HG03066 (cell line): ENCODE measurements around the gene FABP1.

Experiments used
- ATAC-seq: cut with Tn5 transposase; IDR thresholded peaks from one replicate; pipeline ENCODE4 v1.9.1; 2021; ENCODE audit warnings: low read depth; ENCODE audit not compliant: unreplicated experiment

Gene FABP1

DNA sequence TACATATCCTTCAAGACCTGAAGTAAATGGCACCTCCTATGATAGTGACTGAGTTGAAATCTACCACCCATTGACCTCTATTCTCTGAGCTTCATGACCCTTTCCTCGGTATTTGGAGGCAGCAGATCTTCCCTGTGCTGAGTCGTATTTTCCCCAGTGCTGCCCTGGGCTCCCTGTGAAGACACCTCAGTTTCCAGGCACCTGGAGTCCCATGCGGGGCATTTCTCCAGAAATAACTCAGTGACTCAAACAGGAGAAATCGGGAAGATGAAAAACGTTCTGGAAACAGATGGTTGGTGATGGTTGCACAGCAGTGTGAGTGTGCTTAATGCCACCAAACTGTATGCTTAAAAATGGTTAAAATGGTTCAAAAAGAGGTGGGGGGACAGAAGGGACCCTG, 42.3 kb downstream of the FABP1 start:
- no peak for ATAC-seq

DNA sequence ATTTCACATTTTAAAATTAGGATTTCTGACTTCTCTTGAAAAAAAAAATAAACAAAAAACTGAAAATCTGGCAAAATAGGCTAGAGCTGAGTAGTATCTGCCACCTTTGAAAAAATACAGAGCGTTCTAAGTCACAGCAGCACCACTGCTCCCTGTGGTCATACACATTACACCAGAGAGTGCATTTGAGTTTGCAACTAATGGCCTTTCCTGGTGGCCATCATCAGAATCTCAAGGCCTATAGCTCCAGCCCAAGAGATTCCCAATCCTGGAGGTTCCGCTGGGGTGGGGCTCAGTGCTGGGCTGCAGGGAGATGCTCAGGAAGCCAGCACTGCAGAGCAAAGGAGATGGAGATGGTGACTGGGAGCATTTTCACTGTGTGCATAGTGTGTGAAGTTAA, 42.8 kb downstream of the FABP1 start:
- no peak for ATAC-seq

DNA sequence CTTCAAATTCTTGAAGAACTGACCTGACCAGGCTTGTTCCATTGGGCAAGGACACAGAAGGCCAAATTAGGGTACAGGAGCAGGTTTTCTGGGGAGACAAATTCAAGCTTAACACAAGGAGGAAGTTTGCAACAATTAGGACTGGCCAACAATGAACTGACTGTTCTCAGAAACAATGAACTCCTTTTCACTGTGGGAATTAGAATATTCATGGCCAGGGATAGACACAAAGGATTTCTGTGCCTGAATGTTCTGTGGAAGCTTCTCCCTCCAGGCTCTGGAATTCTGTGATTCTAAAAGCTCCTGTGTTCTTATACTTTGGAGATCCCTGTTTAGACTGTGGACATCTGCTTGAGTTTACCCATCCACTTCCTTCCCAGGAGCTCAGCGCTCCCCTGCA, 45.1 kb downstream of the FABP1 start:
- no peak for ATAC-seq

DNA sequence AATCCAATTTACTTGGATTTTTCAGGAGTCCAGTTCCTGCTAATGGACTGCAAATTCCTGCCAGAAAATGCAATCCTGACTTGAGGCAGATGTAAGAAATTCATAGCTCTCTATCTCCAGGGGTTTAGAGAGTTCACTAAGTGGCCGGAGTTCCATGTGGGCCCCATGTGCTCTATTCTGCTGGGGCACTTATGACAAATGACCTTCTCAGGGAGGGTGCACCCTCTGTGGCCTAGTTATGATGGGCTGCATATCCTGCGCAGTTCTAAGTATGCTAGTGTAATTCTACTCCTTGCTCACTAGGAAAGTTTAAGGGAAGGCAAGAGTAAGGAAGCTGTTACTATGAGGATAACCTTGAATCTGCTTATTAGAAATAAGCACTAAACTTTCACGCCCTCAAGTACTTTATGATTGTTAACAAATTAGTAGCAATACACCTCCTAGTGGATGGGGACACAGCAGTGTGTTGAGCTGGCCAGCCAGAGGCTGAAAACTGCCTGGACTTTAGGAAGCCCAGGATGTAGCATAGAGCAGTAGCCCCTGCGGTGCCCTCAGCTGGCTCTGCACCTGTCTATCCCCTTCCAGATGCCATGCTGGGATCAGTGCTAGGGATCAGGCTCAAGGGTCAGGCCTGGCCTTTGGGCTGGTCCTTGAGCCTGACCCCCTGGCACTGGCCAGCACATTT, 45.8 kb downstream of the FABP1 start:
- ATAC-seq = no peak

DNA sequence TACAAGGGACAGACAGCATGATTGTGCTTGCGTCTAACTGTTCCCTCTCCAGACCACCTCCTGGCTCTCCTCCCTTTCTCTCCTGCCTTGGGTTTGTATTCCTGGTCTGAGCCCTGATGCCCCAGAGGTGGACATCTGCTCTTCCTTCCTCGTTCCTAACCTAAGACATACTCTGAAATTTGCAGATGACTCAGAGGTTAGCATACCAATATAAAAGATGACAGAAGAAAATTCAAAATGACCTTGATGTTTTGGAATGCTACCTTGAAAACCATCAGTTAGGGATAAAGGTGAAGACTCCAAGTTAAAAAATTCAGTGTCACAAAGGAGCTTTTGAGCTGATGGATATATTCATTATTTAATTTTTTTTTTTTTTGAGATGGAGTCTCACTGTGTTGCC, 47.3 kb downstream of the FABP1 start:
- ATAC-seq = no peak

DNA sequence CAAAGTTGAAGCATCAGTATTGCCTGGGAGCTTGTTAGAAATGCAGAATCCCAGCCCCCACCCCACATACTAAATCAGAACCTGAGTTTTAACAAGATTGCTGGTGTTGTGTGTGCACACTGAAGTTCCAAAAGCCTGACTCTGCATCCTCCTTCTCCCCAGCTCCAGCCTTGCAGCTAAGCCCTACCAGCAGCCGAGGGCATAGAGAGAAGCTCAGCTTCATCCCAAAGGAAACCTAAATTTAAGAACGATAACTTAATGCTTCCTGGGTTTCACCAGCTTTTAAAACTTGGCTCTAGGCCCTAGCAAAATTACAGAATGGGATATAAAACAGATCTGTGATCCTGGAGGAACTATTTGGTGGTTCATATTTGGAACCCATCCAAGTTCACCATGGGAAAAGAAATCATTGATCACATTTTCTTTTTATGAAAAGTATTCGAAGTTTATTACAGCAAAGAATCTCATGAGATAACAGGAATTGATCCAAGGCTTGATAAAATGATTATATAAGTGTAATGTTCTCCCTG, 49.2 kb downstream of the FABP1 start:
- no peak for ATAC-seq

DNA sequence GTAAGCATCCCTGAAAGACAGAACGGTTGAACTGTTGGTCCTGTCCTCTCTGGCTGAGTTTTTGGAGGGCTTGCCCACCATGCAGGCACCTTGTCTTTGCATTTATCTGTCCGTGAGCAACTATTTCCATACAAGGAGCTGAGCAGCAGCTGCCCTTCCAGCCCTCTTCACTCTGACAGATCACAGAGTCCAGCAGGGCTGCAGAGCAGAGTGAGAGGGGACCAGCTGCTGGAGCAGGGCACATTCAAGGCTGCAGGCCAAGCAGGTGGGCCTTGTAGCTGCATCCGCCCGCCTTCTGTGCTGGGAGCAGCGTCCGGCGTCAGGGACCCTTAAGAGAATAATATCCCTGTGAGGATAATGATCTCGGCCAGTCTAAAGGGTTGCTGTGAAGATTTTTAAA, 50.8 kb downstream of the FABP1 start:
- ATAC-seq = no peak

DNA sequence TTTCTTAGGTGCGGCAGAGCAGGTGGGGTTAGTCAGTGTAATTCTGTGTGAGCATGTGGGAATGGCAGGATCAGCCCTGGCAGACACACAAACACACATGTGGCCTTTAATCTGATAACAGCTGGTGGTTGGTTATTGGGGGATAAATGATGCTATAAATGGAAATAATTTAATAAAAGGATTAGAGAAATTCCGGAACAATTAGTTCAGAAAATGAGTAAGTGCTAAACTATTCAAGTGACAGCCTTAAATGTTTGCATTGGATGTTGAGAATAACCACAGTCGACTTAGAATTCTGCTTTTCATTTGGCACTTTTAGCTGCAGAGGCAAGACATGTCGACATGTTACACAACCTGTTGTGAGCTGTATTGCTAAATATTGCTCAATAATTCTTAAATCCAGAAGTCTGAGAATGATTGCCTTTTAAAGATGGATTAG, 53.0 kb downstream of the FABP1 start:
- ATAC-seq = no peak

DNA sequence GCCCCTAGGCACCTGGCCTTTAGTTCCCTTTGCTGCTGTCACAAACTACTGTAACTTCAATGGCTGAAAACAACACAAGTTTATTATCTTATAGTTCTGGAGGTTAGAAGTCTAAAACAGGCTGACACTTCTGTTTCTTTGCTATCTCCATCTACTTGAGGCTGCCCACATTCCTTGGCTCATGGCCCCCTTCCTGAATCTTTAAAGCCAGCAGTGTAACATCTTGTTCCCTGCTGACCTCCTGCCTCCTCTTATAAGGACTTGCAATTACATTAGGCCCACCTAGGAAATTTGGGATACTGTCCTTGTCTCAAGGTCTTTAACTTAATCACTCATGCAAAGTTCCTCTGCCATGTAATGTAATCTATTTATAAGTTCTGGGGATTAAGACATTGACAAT, 53.7 kb downstream of the FABP1 start:
- ATAC-seq = no peak
